ENCODE results near the gene MRAS.

- no peak for TF ChIP-seq POLR2A (IDR thresholded peaks at IDR 0.05)
- TF ChIP-seq, protein P1, sequence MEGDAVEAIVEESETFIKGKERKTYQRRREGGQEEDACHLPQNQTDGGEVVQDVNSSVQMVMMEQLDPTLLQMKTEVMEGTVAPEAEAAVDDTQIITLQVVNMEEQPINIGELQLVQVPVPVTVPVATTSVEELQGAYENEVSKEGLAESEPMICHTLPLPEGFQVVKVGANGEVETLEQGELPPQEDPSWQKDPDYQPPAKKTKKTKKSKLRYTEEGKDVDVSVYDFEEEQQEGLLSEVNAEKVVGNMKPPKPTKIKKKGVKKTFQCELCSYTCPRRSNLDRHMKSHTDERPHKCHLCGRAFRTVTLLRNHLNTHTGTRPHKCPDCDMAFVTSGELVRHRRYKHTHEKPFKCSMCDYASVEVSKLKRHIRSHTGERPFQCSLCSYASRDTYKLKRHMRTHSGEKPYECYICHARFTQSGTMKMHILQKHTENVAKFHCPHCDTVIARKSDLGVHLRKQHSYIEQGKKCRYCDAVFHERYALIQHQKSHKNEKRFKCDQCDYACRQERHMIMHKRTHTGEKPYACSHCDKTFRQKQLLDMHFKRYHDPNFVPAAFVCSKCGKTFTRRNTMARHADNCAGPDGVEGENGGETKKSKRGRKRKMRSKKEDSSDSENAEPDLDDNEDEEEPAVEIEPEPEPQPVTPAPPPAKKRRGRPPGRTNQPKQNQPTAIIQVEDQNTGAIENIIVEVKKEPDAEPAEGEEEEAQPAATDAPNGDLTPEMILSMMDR (IDR thresholded peaks at IDR 0.05): no peak
These were observed 85.5 kb downstream of the MRAS start for GRCh38 chr3:138433892-138434275.

Measured in testis (tissue), 2 donors.